ENCODE results near the gene DNAJC27. TPM values are rescaled to one million over a fixed set of nuclear protein-coding genes. Genes with fewer than 3 reads are reported as not detected.
A peak's percentile ranks its signal among the peaks of the same experiment; 100 is the strongest.

Gene DNAJC27
- total and polyA plus RNA-seq, 2 of the 13 experiments (the other 11 are each of a cell fraction or from before 2014, with no cell fraction given): 3.1 to 3.7 TPM

DNA sequence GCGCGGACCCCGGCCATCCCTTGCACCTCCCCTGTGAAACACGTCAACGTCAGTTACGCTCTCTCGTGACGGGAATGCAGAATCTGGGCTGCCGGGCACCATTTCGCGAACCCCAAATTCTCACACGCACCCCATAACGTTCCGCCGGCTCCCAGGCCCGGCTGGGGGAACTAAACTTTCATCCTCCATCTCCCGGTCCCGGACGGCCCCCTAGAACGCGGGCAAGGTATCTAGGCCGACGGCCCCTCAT, 544 bp downstream of the DNAJC27 start (continued):
- 0 out of 2 replicates have a peak, but pooled peaks have one; percentile 38 for TF ChIP-seq ZFP37 (CRISPR knock-in tag; IDR thresholded peaks at IDR 0.05; ENCODE audit: borderline replicate concordance)
- TF ChIP-seq FOXC1 (CRISPR knock-in tag; IDR thresholded peaks at IDR 0.05; ENCODE audit: borderline replicate concordance): no peak
- no peak for TF ChIP-seq ZNF749 (CRISPR knock-in tag; IDR thresholded peaks at IDR 0.05; ENCODE audit: borderline replicate concordance)
- TF ChIP-seq ZNF564 (CRISPR knock-in tag; IDR thresholded peaks at IDR 0.05): 0 out of 2 replicates have a peak, but pooled peaks have one; percentile 16
- TF ChIP-seq PCBP2 (optimal IDR thresholded peaks at IDR 0.05; ENCODE audit: low read depth, low read length, poor library complexity, severe bottlenecking): no peak
- no peak for TF ChIP-seq ZNF430 (CRISPR knock-in tag; IDR thresholded peaks at IDR 0.05)
- TF ChIP-seq ZSCAN21 (CRISPR knock-in tag; IDR thresholded peaks at IDR 0.05; ENCODE audit: borderline replicate concordance): 0 out of 2 replicates have a peak, but pooled peaks have one; percentile 14
- TF ChIP-seq, protein P1, sequence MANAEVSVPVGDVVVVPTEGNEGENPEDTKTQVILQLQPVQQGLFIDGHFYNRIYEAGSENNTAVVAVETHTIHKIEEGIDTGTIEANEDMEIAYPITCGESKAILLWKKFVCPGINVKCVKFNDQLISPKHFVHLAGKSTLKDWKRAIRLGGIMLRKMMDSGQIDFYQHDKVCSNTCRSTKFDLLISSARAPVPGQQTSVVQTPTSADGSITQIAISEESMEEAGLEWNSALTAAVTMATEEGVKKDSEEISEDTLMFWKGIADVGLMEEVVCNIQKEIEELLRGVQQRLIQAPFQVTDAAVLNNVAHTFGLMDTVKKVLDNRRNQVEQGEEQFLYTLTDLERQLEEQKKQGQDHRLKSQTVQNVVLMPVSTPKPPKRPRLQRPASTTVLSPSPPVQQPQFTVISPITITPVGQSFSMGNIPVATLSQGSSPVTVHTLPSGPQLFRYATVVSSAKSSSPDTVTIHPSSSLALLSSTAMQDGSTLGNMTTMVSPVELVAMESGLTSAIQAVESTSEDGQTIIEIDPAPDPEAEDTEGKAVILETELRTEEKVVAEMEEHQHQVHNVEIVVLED (CRISPR knock-in tag; IDR thresholded peaks at IDR 0.05; ENCODE audit: borderline replicate concordance): 0 out of 2 replicates have a peak, but pooled peaks have one; percentile 4
- 0 out of 2 replicates have a peak, but pooled peaks have one; percentile 7 for TF ChIP-seq KLF11 (CRISPR knock-in tag; IDR thresholded peaks at IDR 0.05)
- peak; percentile 67 for TF ChIP-seq ZNF883 (CRISPR knock-in tag; IDR thresholded peaks at IDR 0.05; ENCODE audit: not compliant biosample characterization)
- TF ChIP-seq, protein P2, sequence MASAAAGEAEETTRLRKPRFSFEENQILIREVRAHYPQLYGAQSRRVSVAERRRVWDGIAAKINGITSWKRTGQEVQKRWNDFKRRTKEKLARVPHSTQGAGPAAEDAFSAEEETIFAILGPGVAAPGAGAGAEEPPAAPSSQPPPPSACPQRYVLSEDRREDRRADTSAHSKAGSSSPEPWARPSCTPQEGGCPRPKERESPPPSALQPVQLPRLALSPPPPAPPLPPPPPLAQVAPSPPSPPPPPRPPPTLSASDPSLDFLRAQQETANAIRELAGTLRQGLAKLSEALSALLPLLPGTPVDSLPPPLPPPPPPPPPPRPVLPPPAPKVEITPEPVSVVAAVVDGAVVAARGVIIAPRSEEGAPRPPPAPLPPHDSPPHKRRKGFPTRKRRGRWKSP (CRISPR knock-in tag; IDR thresholded peaks at IDR 0.05): 0 out of 2 replicates have a peak, but pooled peaks have one; percentile 12
- TF ChIP-seq ZNF563 (CRISPR knock-in tag; IDR thresholded peaks at IDR 0.05): 0 out of 2 replicates have a peak, but pooled peaks have one; percentile 15
- TF ChIP-seq PITX1 (CRISPR knock-in tag; IDR thresholded peaks at IDR 0.05): 0 out of 2 replicates have a peak, but pooled peaks have one; percentile 5
- TF ChIP-seq SALL1 (CRISPR knock-in tag; IDR thresholded peaks at IDR 0.05): 0 out of 2 replicates have a peak, but pooled peaks have one; percentile 58
- peak; percentile 66; the same call in 1 of the 2 replicates for TF ChIP-seq ZBTB8A (CRISPR knock-in tag; IDR thresholded peaks at IDR 0.05; ENCODE audit: borderline replicate concordance, low read depth)
- TF ChIP-seq, protein P3, sequence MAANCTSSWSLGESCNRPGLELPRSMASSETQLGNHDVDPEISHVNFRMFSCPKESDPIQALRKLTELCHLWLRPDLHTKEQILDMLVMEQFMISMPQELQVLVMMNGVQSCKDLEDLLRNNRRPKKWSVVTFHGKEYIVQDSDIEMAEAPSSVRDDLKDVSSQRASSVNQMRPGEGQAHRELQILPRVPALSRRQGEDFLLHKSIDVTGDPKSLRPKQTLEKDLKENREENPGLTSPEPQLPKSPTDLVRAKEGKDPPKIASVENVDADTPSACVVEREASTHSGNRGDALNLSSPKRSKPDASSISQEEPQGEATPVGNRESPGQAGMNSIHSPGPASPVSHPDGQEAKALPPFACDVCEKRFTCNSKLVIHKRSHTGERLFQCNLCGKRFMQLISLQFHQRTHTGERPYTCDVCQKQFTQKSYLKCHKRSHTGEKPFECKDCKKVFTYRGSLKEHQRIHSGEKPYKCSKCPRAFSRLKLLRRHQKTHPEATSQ (CRISPR knock-in tag; IDR thresholded peaks at IDR 0.05; ENCODE audit: borderline replicate concordance): no peak; the same call in 1 of the 2 replicates
- TF ChIP-seq TGIF2 (CRISPR knock-in tag; IDR thresholded peaks at IDR 0.05): 0 out of 2 replicates have a peak, but pooled peaks have one; percentile 29
- TF ChIP-seq, protein P4, sequence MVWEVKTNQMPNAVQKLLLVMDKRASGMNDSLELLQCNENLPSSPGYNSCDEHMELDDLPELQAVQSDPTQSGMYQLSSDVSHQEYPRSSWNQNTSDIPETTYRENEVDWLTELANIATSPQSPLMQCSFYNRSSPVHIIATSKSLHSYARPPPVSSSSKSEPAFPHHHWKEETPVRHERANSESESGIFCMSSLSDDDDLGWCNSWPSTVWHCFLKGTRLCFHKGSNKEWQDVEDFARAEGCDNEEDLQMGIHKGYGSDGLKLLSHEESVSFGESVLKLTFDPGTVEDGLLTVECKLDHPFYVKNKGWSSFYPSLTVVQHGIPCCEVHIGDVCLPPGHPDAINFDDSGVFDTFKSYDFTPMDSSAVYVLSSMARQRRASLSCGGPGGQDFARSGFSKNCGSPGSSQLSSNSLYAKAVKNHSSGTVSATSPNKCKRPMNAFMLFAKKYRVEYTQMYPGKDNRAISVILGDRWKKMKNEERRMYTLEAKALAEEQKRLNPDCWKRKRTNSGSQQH (CRISPR knock-in tag; IDR thresholded peaks at IDR 0.05; ENCODE audit: low read depth): 0 out of 2 replicates have a peak, but pooled peaks have one; percentile 67
- TF ChIP-seq, protein P5, sequence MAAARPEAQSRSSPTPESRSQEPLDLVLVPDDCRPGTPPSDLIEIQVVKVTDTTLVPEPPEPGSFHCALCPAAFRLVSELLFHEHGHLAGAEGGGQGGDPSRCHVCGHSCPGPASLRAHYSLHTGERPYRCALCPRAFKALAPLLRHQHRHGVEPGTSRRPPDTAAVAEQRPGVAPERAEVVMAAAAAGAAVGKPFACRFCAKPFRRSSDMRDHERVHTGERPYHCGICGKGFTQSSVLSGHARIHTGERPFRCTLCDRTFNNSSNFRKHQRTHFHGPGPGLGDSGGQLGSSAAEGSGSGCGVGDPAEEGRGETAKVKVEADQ (CRISPR knock-in tag; IDR thresholded peaks at IDR 0.05; ENCODE audit: borderline replicate concordance): 0 out of 2 replicates have a peak, but pooled peaks have one; percentile 14
- no peak for TF ChIP-seq ARNTL (CRISPR knock-in tag; IDR thresholded peaks at IDR 0.05)
- TF ChIP-seq ZNF317 (CRISPR knock-in tag; IDR thresholded peaks at IDR 0.05): peak; percentile 3; the same call in 1 of the 2 replicates
